ENCODE data around the gene PBXIP1.

DNA sequence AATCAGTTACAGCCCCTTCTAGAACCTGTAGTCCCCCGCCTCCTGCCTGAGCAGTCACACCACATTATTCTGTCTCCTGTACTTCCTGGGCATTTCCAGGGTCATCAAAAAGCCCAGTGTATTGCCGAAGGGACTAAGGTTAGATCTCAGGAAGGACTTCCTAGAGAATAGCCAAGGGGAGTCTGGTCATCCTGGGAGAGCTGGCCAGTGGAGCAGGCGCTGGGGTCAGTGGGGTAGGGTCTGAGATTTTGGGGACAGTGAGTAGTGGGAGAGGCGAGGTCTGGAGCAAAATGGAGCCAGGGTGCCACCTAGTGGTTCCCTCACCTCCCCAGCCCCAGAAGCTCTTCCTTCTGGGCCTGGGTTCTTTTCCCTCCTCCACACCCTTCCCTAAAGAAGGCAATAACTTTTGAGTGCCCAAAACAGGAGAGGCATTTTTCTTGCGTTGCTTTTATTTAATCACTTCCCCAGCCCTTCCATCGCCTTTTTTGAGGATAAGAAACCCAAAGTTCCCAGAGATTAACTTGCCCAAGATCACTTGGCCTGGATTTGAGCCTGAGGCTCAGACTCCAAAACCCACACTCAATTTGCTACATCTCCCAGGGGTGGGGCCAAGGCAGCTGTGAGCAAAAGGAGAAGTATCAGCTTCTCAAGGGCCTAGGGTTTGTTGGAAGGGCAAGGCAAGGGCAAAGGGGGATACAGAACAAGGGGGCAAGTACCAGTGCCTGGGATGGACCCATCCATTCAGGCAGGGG, 12.1 kb downstream of the PBXIP1 start:
- TF ChIP-seq, protein P1, sequence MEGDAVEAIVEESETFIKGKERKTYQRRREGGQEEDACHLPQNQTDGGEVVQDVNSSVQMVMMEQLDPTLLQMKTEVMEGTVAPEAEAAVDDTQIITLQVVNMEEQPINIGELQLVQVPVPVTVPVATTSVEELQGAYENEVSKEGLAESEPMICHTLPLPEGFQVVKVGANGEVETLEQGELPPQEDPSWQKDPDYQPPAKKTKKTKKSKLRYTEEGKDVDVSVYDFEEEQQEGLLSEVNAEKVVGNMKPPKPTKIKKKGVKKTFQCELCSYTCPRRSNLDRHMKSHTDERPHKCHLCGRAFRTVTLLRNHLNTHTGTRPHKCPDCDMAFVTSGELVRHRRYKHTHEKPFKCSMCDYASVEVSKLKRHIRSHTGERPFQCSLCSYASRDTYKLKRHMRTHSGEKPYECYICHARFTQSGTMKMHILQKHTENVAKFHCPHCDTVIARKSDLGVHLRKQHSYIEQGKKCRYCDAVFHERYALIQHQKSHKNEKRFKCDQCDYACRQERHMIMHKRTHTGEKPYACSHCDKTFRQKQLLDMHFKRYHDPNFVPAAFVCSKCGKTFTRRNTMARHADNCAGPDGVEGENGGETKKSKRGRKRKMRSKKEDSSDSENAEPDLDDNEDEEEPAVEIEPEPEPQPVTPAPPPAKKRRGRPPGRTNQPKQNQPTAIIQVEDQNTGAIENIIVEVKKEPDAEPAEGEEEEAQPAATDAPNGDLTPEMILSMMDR (IDR thresholded peaks at IDR 0.05; ENCODE audit: low read depth, low read length, poor library complexity, severe bottlenecking), result peak; percentile 97
- no peak for TF ChIP-seq EZH2phosphoT487 (IDR thresholded peaks at IDR 0.05; ENCODE audit: borderline replicate concordance, low read length)

Data from DOHH2 (cell line).